Liver (tissue), 9 donors: ENCODE results near the gene ATP2B2. TPM values are rescaled to one million over a fixed set of nuclear protein-coding genes. Genes with fewer than 3 reads are reported as not detected.

Source experiments
- DNase-seq: peaks from one replicate; pipeline ENCODE4 v3.0.0-alpha.2; 2017; ENCODE audit warnings: low spot score
- H3K27ac ChIP-seq, 2 donors: one replicate each; pipeline ENCODE4 v1.7.0; 2013; ENCODE audit warnings: inconsistent platforms in 2 of 2, low read length in 2 of 2, control low read depth in 1 of 2, low read depth in 1 of 2, mild to moderate bottlenecking in 1 of 2
- H3K27me3 ChIP-seq, 4 donors: one replicate each; pipeline versions ENCODE4 v1.6.1 to v1.7.0; 2013; ENCODE audit warnings: low read length in 3 of 4, inconsistent platforms in 1 of 4, mild to moderate bottlenecking in 1 of 4, moderate library complexity in 1 of 4; ENCODE audit not compliant: control insufficient read depth in 4 of 4, insufficient read depth in 4 of 4
- H3K36me3 ChIP-seq, 4 donors: one replicate each; pipeline versions ENCODE4 v1.6.1 to v1.7.0; 2013; ENCODE audit warnings: low read length in 3 of 4, mild to moderate bottlenecking in 3 of 4, low read depth in 1 of 4, moderate library complexity in 1 of 4; ENCODE audit not compliant: control insufficient read depth in 4 of 4, insufficient read depth in 3 of 4
- H3K4me1 ChIP-seq, 4 donors: one replicate each; pipeline versions ENCODE4 v1.6.1 to v1.7.0; 2013; ENCODE audit warnings: low read length in 3 of 4, mild to moderate bottlenecking in 3 of 4, moderate library complexity in 1 of 4; ENCODE audit not compliant: control insufficient read depth in 4 of 4, insufficient read depth in 4 of 4
- H3K4me3 ChIP-seq, 3 donors: one replicate each; pipeline versions ENCODE4 v1.6.1 to v1.7.0; 2013; ENCODE audit warnings: low read length in 3 of 3, control low read depth in 1 of 3, low read depth in 1 of 3, mild to moderate bottlenecking in 1 of 3
- H3K9ac ChIP-seq, 2 donors: one replicate each; pipeline ENCODE4 v1.7.0; 2013; ENCODE audit warnings: low read length in 2 of 2, mild to moderate bottlenecking in 2 of 2, moderate library complexity in 2 of 2, control low read depth in 1 of 2, low read depth in 1 of 2
- H3K9me3 ChIP-seq, 4 donors: one replicate each; pipeline versions ENCODE4 v1.6.1 to v1.7.0; 2013; ENCODE audit warnings: low read length in 3 of 4; ENCODE audit not compliant: control insufficient read depth in 4 of 4
- EGR1 ChIP-seq, 2 donors: IDR thresholded peaks; 2 replicates each; pipeline ENCODE4 v1.6.1; 2016 to 2018; ENCODE audit warnings: antibody characterized with exemption in 2 of 2, low read depth in 2 of 2
- FOXA1 ChIP-seq: IDR thresholded peaks from 2 replicates; pipeline ENCODE4 v1.6.1; 2016; ENCODE audit warnings: antibody characterized with exemption
- FOXA2 ChIP-seq: IDR thresholded peaks from 2 replicates; pipeline ENCODE4 v1.6.1; 2016; ENCODE audit warnings: antibody characterized with exemption
- GABPA ChIP-seq, 2 donors: IDR thresholded peaks in 1 of 2; conservative IDR thresholded peaks in 1 of 2; 2 replicates each; pipeline ENCODE4 v1.6.1; 2016; ENCODE audit warnings: antibody characterized with exemption in 2 of 2, mild to moderate bottlenecking in 1 of 2, moderate library complexity in 1 of 2
- HNF4A ChIP-seq, 2 donors: conservative IDR thresholded peaks; 2 replicates each; pipeline ENCODE4 v1.6.1; 2016; ENCODE audit warnings: antibody characterized with exemption in 2 of 2, mild to moderate bottlenecking in 2 of 2
- JUND ChIP-seq, 2 donors: IDR thresholded peaks; 2 replicates each; pipeline ENCODE4 v1.6.1; 2016; ENCODE audit warnings: antibody characterized with exemption in 2 of 2
- RAD21 ChIP-seq, 2 donors: IDR thresholded peaks; 2 replicates each; pipeline ENCODE4 v1.6.1; 2016; ENCODE audit warnings: antibody characterized with exemption in 2 of 2, mild to moderate bottlenecking in 2 of 2
- RXRA ChIP-seq, 2 donors: IDR thresholded peaks; 2 replicates each; pipeline ENCODE4 v1.6.1; 2017 to 2018; ENCODE audit warnings: antibody characterized with exemption in 2 of 2, mild to moderate bottlenecking in 1 of 2
- SP1 ChIP-seq: IDR thresholded peaks from 2 replicates; pipeline ENCODE4 v1.6.1; 2018; ENCODE audit warnings: antibody characterized with exemption, mild to moderate bottlenecking
- TAF1 ChIP-seq: conservative IDR thresholded peaks from 2 replicates; pipeline ENCODE4 v1.6.1; 2016; ENCODE audit warnings: antibody characterized with exemption, mild to moderate bottlenecking
- YY1 ChIP-seq: IDR thresholded peaks from 2 replicates; pipeline ENCODE4 v1.6.1; 2016; ENCODE audit warnings: antibody characterized with exemption, mild to moderate bottlenecking
- WGBS: extraction: QIAGEN DNeasy Blood & Tissue Kit; methylation state at CpG from one replicate; pipeline ENCODE4 v1.1.7; 2013; 5-methylcytosine and 5-hydroxymethylcytosine counted together
- polyA plus RNA-seq, 2 donors: library from polyadenylated mRNA; stranded (reverse) in 1 of 2; unstranded in 1 of 2; fragments of 200-250 nt in 1 of 2; fragments of >200 nt in 1 of 2; fragmentation: Nextera tagmentation in 1 of 2; extraction: Ambion mirVana in 1 of 2; gene quantifications; one replicate each; pipeline versions ENCODE4 v1.2.1 to v1.2.3, GENCODE V29; 2013 to 2015
- total RNA-seq, 2 donors: library from RNA; depleted of rRNA; stranded (reverse); fragments of >200 nt; gene quantifications; one replicate each; pipeline ENCODE4 v1.2.3, GENCODE V29; 2014
- TF ChIP-seq, protein P1 (sequence below): fragments of 150-350 bp; IDR thresholded peaks from 2 replicates; pipeline ENCODE4 v1.5.1; 2017; ENCODE audit warnings: improper control_type of control experiment, low read depth, low read length; ENCODE audit not compliant: missing input control
- TF ChIP-seq, protein P2 (sequence below): IDR thresholded peaks from 2 replicates; pipeline ENCODE4 v1.6.1; 2016; ENCODE audit warnings: antibody characterized with exemption
- TF ChIP-seq, protein P3 (sequence below): IDR thresholded peaks from 2 replicates; pipeline ENCODE4 v1.6.1; 2016; ENCODE audit warnings: antibody characterized with exemption
- TF ChIP-seq, protein P4 (sequence below): IDR thresholded peaks from 2 replicates; pipeline ENCODE4 v1.6.1; 2016; ENCODE audit warnings: antibody characterized with exemption
- TF ChIP-seq, protein P5 (sequence below): IDR thresholded peaks from 2 replicates; pipeline ENCODE4 v1.6.1; 2016; ENCODE audit warnings: antibody characterized with exemption, mild to moderate bottlenecking
- donor health status: healthy.
- donor health status: healthy.
- donor health status: healthy.
- donor health status: healthy.
- donor health status: healthy.

The ATP2B2 gene
- total and polyA plus RNA-seq, 4 donors, result 10.4 to 27.8 (median 20.7) TPM

DNA sequence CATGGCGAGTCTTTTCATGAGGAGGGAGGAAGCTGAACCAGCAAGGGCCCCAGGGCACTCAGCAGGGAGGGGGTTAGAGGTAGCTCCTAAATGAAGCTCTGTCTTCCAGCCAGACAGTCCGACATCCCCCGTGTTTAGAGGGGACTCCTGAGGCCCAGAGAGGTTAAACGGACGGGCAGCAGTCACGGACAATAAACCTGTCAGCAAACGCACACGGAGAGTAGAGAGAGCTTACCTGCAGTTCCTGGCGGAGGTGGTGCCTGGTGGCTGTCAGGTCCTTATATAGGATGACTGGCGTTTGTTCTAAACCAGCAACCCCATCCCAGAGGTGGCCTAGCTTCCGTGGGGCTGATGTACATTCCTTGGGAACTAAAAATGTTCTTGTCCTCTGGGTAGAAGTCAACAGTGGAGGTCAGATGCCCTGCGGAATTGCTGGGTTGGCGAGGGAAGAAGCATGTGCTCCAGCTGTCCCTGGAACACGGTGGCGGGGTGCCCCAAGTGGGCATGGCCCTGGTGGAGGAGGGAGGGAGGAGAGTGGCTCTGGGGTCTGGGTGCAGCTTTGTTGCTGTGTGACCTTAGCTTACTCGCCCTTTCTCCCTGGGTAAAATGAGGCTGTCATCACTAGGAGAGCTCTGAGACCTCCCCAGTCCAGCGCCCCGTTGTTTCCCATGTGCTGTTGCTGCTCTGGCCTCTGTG lies 214.8 kb downstream of the ATP2B2 start:
- H3K9me3 ChIP-seq, result no peaks in the 10 kb centered on the region
- WGBS, result 93% methylated on average over 18 of the region's 18 CpGs
- no peak for DNase-seq

More for the DNA sequence above, 214.8 kb downstream of the ATP2B2 start:
- TF ChIP-seq EGR1 (IDR thresholded peaks at IDR 0.05; ENCODE audit: low read depth in 2 of 2), result no peak
- no peak for TF ChIP-seq SP1
- TF ChIP-seq, protein P1, sequence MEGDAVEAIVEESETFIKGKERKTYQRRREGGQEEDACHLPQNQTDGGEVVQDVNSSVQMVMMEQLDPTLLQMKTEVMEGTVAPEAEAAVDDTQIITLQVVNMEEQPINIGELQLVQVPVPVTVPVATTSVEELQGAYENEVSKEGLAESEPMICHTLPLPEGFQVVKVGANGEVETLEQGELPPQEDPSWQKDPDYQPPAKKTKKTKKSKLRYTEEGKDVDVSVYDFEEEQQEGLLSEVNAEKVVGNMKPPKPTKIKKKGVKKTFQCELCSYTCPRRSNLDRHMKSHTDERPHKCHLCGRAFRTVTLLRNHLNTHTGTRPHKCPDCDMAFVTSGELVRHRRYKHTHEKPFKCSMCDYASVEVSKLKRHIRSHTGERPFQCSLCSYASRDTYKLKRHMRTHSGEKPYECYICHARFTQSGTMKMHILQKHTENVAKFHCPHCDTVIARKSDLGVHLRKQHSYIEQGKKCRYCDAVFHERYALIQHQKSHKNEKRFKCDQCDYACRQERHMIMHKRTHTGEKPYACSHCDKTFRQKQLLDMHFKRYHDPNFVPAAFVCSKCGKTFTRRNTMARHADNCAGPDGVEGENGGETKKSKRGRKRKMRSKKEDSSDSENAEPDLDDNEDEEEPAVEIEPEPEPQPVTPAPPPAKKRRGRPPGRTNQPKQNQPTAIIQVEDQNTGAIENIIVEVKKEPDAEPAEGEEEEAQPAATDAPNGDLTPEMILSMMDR, result no peak
- TF ChIP-seq, protein P2, sequence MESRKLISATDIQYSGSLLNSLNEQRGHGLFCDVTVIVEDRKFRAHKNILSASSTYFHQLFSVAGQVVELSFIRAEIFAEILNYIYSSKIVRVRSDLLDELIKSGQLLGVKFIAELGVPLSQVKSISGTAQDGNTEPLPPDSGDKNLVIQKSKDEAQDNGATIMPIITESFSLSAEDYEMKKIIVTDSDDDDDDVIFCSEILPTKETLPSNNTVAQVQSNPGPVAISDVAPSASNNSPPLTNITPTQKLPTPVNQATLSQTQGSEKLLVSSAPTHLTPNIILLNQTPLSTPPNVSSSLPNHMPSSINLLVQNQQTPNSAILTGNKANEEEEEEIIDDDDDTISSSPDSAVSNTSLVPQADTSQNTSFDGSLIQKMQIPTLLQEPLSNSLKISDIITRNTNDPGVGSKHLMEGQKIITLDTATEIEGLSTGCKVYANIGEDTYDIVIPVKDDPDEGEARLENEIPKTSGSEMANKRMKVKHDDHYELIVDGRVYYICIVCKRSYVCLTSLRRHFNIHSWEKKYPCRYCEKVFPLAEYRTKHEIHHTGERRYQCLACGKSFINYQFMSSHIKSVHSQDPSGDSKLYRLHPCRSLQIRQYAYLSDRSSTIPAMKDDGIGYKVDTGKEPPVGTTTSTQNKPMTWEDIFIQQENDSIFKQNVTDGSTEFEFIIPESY, result no peak
- TF ChIP-seq GABPA (IDR thresholded peaks at IDR 0.05 in 1 of 2, conservative IDR thresholded peaks at IDR 0.05 in 1 of 2), result no peak
- TF ChIP-seq, protein P3, sequence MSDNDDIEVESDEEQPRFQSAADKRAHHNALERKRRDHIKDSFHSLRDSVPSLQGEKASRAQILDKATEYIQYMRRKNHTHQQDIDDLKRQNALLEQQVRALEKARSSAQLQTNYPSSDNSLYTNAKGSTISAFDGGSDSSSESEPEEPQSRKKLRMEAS, result no peak
- TF ChIP-seq FOXA1, result no peak
- no peak for TF ChIP-seq FOXA2
- no peak for TF ChIP-seq TAF1
- TF ChIP-seq RXRA (IDR thresholded peaks at IDR 0.05), result no peak
- TF ChIP-seq HNF4A (conservative IDR thresholded peaks at IDR 0.05), result no peak
- TF ChIP-seq, protein P4, sequence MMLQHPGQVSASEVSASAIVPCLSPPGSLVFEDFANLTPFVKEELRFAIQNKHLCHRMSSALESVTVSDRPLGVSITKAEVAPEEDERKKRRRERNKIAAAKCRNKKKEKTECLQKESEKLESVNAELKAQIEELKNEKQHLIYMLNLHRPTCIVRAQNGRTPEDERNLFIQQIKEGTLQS, result no peak
- TF ChIP-seq RAD21 (IDR thresholded peaks at IDR 0.05), result no peak
- TF ChIP-seq, protein P5, sequence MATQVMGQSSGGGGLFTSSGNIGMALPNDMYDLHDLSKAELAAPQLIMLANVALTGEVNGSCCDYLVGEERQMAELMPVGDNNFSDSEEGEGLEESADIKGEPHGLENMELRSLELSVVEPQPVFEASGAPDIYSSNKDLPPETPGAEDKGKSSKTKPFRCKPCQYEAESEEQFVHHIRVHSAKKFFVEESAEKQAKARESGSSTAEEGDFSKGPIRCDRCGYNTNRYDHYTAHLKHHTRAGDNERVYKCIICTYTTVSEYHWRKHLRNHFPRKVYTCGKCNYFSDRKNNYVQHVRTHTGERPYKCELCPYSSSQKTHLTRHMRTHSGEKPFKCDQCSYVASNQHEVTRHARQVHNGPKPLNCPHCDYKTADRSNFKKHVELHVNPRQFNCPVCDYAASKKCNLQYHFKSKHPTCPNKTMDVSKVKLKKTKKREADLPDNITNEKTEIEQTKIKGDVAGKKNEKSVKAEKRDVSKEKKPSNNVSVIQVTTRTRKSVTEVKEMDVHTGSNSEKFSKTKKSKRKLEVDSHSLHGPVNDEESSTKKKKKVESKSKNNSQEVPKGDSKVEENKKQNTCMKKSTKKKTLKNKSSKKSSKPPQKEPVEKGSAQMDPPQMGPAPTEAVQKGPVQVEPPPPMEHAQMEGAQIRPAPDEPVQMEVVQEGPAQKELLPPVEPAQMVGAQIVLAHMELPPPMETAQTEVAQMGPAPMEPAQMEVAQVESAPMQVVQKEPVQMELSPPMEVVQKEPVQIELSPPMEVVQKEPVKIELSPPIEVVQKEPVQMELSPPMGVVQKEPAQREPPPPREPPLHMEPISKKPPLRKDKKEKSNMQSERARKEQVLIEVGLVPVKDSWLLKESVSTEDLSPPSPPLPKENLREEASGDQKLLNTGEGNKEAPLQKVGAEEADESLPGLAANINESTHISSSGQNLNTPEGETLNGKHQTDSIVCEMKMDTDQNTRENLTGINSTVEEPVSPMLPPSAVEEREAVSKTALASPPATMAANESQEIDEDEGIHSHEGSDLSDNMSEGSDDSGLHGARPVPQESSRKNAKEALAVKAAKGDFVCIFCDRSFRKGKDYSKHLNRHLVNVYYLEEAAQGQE, result no peak
- no peak for TF ChIP-seq YY1
- TF ChIP-seq JUND (IDR thresholded peaks at IDR 0.05), result no peak
- Histone ChIP-seq H3K4me1 (no peaks in the 10 kb centered on the region), H3K36me3 (peaks cover 0 to 5% (median 2%) of the 10 kb centered on the region in 4 donors), H3K4me3 (no peak overlapping the region), H3K27ac (no peak overlapping the region), H3K9ac (no peak overlapping the region), H3K27me3 (no peaks in the 10 kb centered on the region)
